DOHH2 (cell line): Measurements from ENCODE around the gene DYNC2LI1.

Experiments used
- CTCF ChIP-seq: fragments of 200-600 bp; sonication (generic); IDR thresholded peaks from one replicate; pipeline ENCODE4 v1.5.1; 2014; ENCODE audit warnings: antibody characterized with exemption, mild to moderate bottlenecking, low read depth, low read length; ENCODE audit not compliant: poor library complexity, severe bottlenecking
- EZH2phosphoT487 ChIP-seq: fragments of 200-600 bp; sonication (generic); IDR thresholded peaks from 2 replicates; pipeline ENCODE4 v1.6.1; 2017; ENCODE audit warnings: borderline replicate concordance, mild to moderate bottlenecking, antibody characterized with exemption, low read length, moderate library complexity, mixed read lengths

- TF ChIP-seq CTCF (no peak), EZH2phosphoT487 (no peak)
These were observed 32.8 kb downstream of the DYNC2LI1 start for GRCh38 chr2:43806719-43807031.
